KG1 (cell line): ENCODE measurements around the gene SSC5D.

Source experiments
- DNase-seq: peaks from one replicate; lab custom pipeline; 2025; lab: John Stamatoyannopoulos, UW

The SSC5D gene

GRCh38 chr19:55536951-55537740 is 48.9 kb downstream of the SSC5D start, which contains the start of gene SBK2:
Gene SBK2, minus strand, starts transcription at chr19:55537133. Its CDS starts 839 bp downstream, at chr19:55536294.
- DNase-seq: no peak

GRCh38 chr19:55537741-55538111 is 49.5 kb downstream of the SSC5D start:
- DNase-seq: no peak

GRCh38 chr19:55538132-55538531 is 49.9 kb downstream of the SSC5D start:
- no peak for DNase-seq

- no peak for DNase-seq
These were observed 51.1 kb downstream of the SSC5D start for GRCh38 chr19:55539090-55539984.

DNA sequence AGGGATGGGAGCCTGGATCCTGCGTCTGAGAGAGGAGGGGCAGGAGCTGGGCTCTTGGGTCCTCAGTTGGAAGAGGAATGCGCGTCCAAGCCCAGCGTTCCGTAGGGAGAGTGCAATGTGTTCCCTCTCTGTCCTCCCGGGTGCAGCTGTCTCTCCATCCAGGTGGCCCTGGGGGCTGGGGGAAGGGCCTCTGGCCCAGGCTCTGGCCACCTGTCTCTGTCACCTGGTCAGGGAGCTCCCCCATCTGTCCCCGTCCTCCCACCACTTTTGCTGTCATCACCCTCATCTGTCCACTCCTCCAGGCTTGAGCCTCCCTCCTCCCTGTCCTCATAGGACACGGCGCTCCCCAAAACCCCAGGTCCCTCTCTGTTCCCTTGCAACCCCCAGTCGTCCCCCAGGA is 52.4 kb downstream of the SSC5D start:
- DNase-seq: no peak

- DNase-seq: no peak
These were observed 52.9 kb downstream of the SSC5D start for GRCh38 chr19:55541091-55541490.

DNA sequence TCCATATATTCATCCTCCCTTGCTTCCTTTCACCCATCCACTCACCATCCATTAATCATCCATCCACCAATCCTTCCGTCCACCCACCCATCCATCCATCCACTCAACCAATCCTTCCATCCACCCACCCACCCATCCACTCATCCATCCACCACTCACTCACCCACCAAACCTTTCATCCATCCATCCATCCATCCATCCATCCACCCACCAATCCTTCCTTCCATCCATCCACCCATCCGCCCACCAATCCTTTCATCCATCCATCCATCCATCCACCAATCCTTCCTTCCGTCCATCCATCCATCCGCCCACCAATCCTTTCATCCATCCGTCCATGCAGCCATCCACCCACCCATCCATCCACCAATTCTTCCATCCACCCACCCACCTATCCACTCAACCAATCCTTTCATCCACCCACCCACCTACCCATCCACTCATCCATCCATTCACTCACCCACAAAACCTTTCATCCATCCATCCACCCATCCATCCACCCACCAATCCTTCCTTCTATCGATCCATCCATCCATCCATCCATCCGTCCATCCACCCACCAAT is 54.1 kb downstream of the SSC5D start:
- DNase-seq: no peak

DNA sequence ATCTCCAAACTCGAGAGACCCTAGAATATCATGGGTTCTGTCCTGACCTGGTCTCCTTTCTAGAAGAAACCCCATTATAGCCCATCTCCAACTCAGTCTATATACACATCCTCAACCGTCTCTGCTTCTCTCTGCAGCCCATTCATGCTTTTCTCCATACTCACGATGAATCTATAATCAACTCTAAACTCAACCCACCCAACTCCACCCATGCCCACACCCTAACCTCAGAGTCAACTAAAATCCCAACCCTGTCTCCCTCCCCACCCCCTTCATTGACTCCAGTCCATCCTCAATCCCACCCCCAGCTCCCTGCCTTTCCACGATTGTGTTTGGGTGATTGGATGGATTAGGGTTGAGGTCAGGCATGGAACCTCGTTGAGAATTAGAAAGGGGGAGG is 55.3 kb downstream of the SSC5D start:
- DNase-seq: no peak

DNA sequence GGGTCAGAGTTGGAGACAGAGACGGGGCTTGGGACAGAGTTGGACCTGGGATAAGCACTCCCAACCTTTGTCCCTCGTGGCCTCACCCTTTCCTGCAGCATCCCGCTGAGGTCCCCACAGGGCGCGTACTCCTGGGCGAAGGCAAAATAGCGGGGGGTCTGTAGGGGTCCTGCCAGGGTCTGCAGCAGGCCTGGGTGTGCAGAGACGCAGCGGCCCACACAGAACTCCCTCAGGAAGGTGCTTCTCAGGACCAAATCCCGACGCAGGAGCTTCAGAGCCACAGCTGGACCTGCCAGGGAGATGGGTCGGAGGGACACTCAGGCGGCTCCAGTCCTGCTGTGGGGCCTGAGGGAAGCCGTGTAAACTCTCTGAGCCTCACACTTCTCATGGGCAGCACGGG is 55.8 kb downstream of the SSC5D start:
- DNase-seq: no peak

DNA sequence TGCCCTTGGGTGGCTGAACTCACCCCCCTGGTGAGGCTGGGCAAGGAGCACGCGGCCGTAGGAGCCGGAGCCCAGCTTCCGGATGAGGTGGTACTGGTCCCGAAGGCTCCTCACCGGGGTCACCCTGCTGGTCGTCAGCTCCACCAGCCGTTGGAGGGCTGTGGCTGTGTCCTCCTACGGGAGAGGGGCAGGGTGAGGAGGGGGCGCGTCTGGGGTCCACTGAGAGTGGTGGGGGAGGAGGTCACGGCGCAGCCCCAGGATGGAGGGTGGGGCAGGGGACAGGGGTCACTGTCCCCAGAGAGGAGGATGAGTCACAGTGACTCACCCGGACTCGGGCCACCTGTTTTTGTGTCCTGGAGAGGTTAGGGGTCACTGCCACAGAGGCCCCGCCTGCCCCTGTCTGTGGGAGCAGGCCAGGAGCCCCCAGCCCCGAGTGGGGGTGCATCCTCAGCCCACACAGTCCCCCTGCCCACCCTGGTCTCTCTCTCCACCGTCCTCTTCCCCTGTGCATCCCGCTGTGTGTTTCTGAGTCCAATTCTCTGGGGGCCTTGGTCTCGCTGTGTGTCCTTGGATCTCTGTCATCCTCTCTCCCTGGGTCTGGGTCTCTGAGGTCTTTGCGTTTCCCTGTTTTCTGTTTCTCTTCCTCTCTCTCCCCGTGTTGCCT is 56.7 kb downstream of the SSC5D start:
- no peak for DNase-seq

- no peak for DNase-seq
These were observed 57.2 kb downstream of the SSC5D start, which contains the start of gene SBK3 for GRCh38 chr19:55545443-55545842. Gene SBK3, minus strand, starts transcription at chr19:55545543. Its CDS starts 0 bp downstream, at chr19:55545543.

- no peak for DNase-seq
These were observed 57.8 kb downstream of the SSC5D start for GRCh38 chr19:55546011-55546410.

- peak; percentile 81 for DNase-seq
These were observed 58.8 kb downstream of the SSC5D start for GRCh38 chr19:55546822-55547614.

DNA sequence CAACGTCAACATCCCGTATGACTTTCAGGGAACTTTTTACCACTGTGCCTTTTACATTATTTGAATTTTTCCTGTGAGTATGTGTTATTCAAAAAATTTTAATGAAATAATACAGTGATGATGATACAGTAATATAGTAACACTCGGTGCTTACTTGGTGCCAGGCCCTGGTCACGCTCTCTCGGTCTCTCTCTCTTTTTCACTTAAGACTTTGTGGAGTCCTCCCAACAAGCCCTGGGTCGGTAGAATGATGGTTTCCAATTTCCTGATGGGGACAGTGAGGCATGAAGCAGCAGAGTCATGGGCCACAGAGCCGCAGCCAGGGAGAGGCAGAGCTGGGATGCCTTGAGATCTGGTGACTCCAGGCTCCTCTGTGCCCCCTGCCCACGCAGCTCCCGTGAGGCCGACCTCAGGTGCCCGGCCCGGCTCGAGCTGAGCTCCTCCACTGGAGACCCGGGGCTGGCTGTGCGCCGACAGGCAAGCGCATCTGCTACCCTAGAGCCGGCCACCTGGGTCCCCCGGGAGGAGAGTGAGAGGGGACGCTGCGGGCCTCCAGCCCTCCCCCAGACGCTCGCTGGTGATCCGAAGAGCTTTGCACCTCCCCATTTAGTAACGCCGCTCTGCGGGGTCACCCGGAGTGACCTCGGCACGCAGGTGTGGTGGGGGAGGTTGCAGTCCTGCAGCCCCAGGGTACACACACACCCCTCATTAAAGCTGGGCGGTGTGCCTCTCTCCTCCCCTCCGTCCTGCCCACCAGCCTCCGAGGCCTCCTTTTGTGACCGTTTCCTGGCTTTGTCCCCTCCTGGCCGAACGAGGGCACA is 61.5 kb downstream of the SSC5D start:
- DNase-seq: no peak

- no peak for DNase-seq
These were observed 62.0 kb downstream of the SSC5D start for GRCh38 chr19:55550321-55550650.

DNA sequence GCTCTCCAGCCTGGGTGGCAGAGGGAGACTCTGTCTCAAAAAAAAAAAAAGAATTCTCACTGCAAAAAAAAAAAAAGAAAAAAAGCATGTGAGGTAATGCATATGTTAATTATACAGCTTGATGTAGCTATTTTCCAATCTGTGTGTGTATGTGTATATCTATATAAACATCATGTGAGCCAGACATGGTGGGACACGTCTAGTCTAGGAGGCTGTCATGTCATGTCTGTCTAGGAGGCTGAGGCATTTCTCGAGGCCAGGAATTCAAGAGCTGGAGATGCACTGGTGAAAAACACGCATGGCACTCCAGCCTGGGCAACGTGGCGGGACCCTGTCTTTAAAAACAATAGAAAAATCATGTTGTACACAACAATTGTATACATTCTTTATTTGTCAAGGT is 64.0 kb downstream of the SSC5D start:
- DNase-seq: no peak

- DNase-seq: no peak
These were observed 64.4 kb downstream of the SSC5D start for GRCh38 chr19:55552620-55553019.

DNA sequence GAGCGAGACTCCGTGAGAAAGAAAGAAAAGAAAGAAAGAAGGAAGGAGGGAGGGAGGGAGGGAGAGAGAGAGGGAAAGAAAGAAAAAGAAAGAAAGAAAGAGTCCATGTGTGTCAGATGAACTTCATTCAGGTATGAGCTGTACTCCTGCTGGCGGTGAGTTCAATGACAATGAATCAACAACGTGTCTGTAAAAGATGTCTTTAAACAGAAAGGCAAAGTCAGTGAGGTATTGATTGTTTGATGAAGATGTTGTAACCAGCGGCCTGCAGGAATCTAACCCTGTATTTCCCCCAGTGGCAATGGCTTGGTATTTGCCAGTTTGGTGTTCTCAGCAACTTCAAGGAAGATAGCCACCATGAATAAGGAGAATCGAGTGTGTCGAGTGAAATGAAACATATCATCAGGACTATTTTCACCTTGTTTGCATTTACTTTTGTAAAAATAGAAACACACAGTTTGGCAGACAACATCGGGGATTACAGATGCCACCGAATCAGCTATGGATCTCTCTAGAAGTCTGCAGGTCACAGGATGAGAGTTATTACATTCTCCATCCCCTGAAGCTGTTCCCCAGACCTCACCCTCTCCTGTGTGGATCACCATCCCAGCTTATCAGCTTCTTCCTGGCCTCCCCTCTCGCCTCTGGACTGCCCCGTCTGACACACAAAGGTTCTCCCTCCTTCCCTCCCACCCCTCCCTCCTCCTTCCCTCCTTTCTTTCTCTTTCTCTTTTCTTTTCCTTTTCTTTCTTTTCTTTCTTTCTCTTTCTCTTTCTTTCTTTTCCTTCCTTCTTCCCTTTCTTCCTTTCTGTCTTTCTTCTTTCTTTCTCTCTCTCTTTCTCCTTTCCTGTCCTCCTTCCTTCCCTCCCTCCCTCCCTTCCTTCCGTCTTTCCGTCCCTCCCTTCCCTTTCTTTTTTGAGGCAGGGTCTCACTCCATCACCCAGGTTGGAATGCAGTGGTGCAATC is 65.3 kb downstream of the SSC5D start:
- no peak for DNase-seq

DNA sequence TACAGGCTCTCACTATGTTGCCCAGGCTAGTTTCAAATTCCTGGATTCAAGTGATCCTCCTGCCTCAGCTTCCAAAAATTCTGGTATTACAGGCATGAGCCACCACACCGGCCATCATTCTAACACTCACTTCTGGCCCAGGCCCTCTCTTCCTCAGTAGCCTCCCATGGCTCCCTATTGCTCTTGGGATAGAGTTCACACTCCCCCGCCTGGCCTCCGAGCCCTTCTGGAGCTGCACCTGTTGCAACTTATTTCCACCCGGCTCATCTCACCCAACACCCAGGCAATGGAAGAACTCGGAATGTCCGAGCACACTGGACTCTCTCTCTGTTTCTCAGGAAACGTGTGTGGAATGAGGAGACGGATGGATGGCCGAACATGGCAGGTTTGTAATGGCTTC is 66.1 kb downstream of the SSC5D start:
- no peak for DNase-seq
